RCC 7860 (cell line): ENCODE results near the gene SON.
"Not testable (repeated sequence)": the region's sequence is repeated elsewhere in the genome, so short reads cannot be mapped to it uniquely, and the experiment has no call there.

Experiments used
- DNase-seq: peaks from one replicate; pipeline ENCODE4 v3.0.0-alpha.2; 2015; ENCODE audit warnings: low spot score
- FAIRE-seq: peaks from 2 replicates; lab custom pipeline; 2012; peaks lifted over from hg19 to GRCh38; lab: Jason Lieb, UNC

The SON gene

GRCh38 chr21:33542640-33543504, at the start of gene SON:
SON (plus strand) TSS chr21:33543038; CDS start chr21:33543093, 55 bp downstream.
- peak; percentile 89 for FAIRE-seq
- DNase-seq = peak; percentile 97

GRCh38 chr21:33493756-33494155, 49.1 kb upstream of the SON start:
- no peak for FAIRE-seq
- no peak for DNase-seq

GRCh38 chr21:33495743-33496142, 47.1 kb upstream of the SON start:
- FAIRE-seq = no peak
- no peak for DNase-seq

GRCh38 chr21:33496345-33496744, 46.5 kb upstream of the SON start:
- FAIRE-seq = no peak
- no peak for DNase-seq

GRCh38 chr21:33505833-33506232, 37.0 kb upstream of the SON start:
- no peak for DNase-seq
- no peak for FAIRE-seq

- not testable (repeated sequence) for DNase-seq, FAIRE-seq
These were observed 35.8 kb upstream of the SON start for GRCh38 chr21:33507003-33507402.

GRCh38 chr21:33510826-33511225, 32.0 kb upstream of the SON start:
- DNase-seq = no peak
- FAIRE-seq = no peak

- no peak for FAIRE-seq
These were observed 31.2 kb upstream of the SON start for GRCh38 chr21:33511639-33512038.

GRCh38 chr21:33512481-33512880, 30.4 kb upstream of the SON start:
- FAIRE-seq (no peak), DNase-seq (no peak)

More at GRCh38 chr21:33511639-33512038, 31.2 kb upstream of the SON start:
- no peak for DNase-seq

- DNase-seq (no peak), FAIRE-seq (no peak)
These were observed 28.6 kb upstream of the SON start for GRCh38 chr21:33514229-33514628.

GRCh38 chr21:33518899-33519298, 23.9 kb upstream of the SON start:
- no peak for DNase-seq
- no peak for FAIRE-seq

- DNase-seq (no peak), FAIRE-seq (no peak)
These were observed 20.4 kb upstream of the SON start for GRCh38 chr21:33522297-33522952.

- DNase-seq = no peak
- FAIRE-seq = no peak
These were observed 19.9 kb upstream of the SON start for GRCh38 chr21:33522953-33523349.

GRCh38 chr21:33531007-33531406, 11.8 kb upstream of the SON start:
- no peak for FAIRE-seq
- DNase-seq = no peak

GRCh38 chr21:33537212-33537611, 5.6 kb upstream of the SON start:
- DNase-seq (no peak), FAIRE-seq (no peak)

GRCh38 chr21:33539616-33540015, 3.2 kb upstream of the SON start:
- FAIRE-seq = no peak
- DNase-seq = no peak

- no peak for DNase-seq
- no peak for FAIRE-seq
These were observed 2.1 kb upstream of the SON start for GRCh38 chr21:33540711-33541104.

- FAIRE-seq = no peak
These were observed 1.6 kb upstream of the SON start for GRCh38 chr21:33541105-33541711.

GRCh38 chr21:33541756-33542639, 840 bp upstream of the SON start, which contains the start of gene GART:
GART (minus strand) TSS chr21:33542117; CDS start chr21:33539315, 2,802 bp downstream.
- no peak for FAIRE-seq
- DNase-seq = peak; percentile 71

More at GRCh38 chr21:33541105-33541711, 1.6 kb upstream of the SON start:
- DNase-seq = no peak

GRCh38 chr21:33543505-33544129, 779 bp downstream of the SON start:
- DNase-seq = peak; percentile 51
- FAIRE-seq = no peak
